Endodermal cell (in vitro differentiated cells): Measurements from ENCODE around the gene PTPRT. TPM values are rescaled to one million over a fixed set of nuclear protein-coding genes. Genes with fewer than 3 reads are reported as not detected.

ENCODE experiments used
- DNase-seq: peaks from one replicate; pipeline ENCODE4 v3.0.0-alpha.2; 2017
- H3K27ac ChIP-seq: 2 replicates; pipeline ENCODE4 v1.5.1; 2013; ENCODE audit warnings: mild to moderate bottlenecking, low read depth, low read length, moderate library complexity
- H3K27me3 ChIP-seq: 2 replicates; pipeline ENCODE4 v1.6.1; 2013; ENCODE audit warnings: mild to moderate bottlenecking, low read length, moderate library complexity; ENCODE audit not compliant: insufficient read depth, control insufficient read depth, poor library complexity, severe bottlenecking
- H3K36me3 ChIP-seq: 2 replicates; pipeline ENCODE4 v1.7.0; 2013; ENCODE audit warnings: mild to moderate bottlenecking, low read length, moderate library complexity; ENCODE audit not compliant: control insufficient read depth, insufficient read depth
- H3K4me1 ChIP-seq: one replicate; pipeline ENCODE4 v1.7.0; 2013; ENCODE audit warnings: low read length; ENCODE audit not compliant: control insufficient read depth, insufficient read depth
- H3K4me3 ChIP-seq: 2 replicates; pipeline ENCODE4 v1.5.1; 2013; ENCODE audit warnings: mild to moderate bottlenecking, low read length, moderate library complexity
- H3K9ac ChIP-seq: 2 replicates; pipeline ENCODE4 v1.6.1; 2013; ENCODE audit warnings: mild to moderate bottlenecking, low read length, moderate library complexity; ENCODE audit not compliant: poor library complexity, severe bottlenecking; ENCODE audit errors: extremely low read depth
- H3K9me3 ChIP-seq: 2 replicates; pipeline ENCODE4 v1.6.1; 2013; ENCODE audit warnings: mild to moderate bottlenecking, low read length, moderate library complexity; ENCODE audit not compliant: control insufficient read depth
- H3K27ac Mint-ChIP-seq: 2 replicates; pipeline ENCODE4 v1.8.0; 2020; ENCODE audit warnings: mixed read lengths
- H3K27me3 Mint-ChIP-seq: 2 replicates; pipeline ENCODE4 v1.8.0; 2021; ENCODE audit warnings: mild to moderate bottlenecking, mixed read lengths; ENCODE audit not compliant: insufficient read depth
- H3K36me3 Mint-ChIP-seq: 2 replicates; pipeline ENCODE4 v1.8.0; 2020; ENCODE audit warnings: low read depth, mixed read lengths
- H3K4me1 Mint-ChIP-seq: 2 replicates; pipeline ENCODE4 v1.8.0; 2020; ENCODE audit warnings: mixed read lengths
- H3K4me3 Mint-ChIP-seq: 2 replicates; pipeline ENCODE4 v1.8.0; 2020; ENCODE audit warnings: mild to moderate bottlenecking, moderate library complexity, mixed read lengths
- H3K9me3 Mint-ChIP-seq: 2 replicates; pipeline ENCODE4 v1.8.0; 2020; ENCODE audit warnings: mild to moderate bottlenecking, mixed read lengths
- CTCF ChIP-seq: fragments of 200-600 bp; sonication (generic); conservative IDR thresholded peaks from 2 replicates; pipeline ENCODE4 v1.5.0; 2021; ENCODE audit warnings: antibody characterized with exemption, mild to moderate bottlenecking
- WGBS, 2 experiments: methylation state at CpG; one replicate each; pipeline versions ENCODE4 v1.1.5 to v1.1.7; 2013; ENCODE audit warnings: missing lambda C conversion rate in 2 of 2, mixed read lengths in 1 of 2; ENCODE audit not compliant: insufficient coverage in 1 of 2, insufficient read length in 1 of 2; 5-methylcytosine and 5-hydroxymethylcytosine counted together
- total RNA-seq, 2 donors: library from RNA; stranded (reverse); fragmentation: NEBNext Ultra II Directional in 1 of 2; extraction: Animal tissue kit (Norgen Biotek cat#: 25700) in 1 of 2; gene quantifications; 2 replicates in 1 of 2; 3 replicates in 1 of 2; pipeline ENCODE4 v1.2.1, GENCODE V29; 2021

The PTPRT gene
- total RNA-seq, 2 donors from 2014 or later: 2.3 to 2.7 TPM

GRCh38 chr20:42628683-42629082, 561.0 kb downstream of the PTPRT start:
- H3K4me1 ChIP-seq: no peaks in the 10 kb centered on the region
- no peaks in the 10 kb centered on the region for H3K27me3 Mint-ChIP-seq
- DNase-seq: no peak
- no peak for TF ChIP-seq CTCF
- H3K4me3 Mint-ChIP-seq: no peak overlapping the region
- no peaks in the 10 kb centered on the region for H3K36me3 ChIP-seq
- peaks cover 2% of the 10 kb centered on the region for H3K9me3 Mint-ChIP-seq
- H3K36me3 Mint-ChIP-seq: no peaks in the 10 kb centered on the region
- H3K27me3 ChIP-seq: no peaks in the 10 kb centered on the region
- no peak overlapping the region for H3K27ac Mint-ChIP-seq
- no peak overlapping the region for H3K4me3 ChIP-seq
- H3K9ac ChIP-seq: no peak overlapping the region
- WGBS, 2 experiments: 91% methylated on average over 1 of the region's 1 CpG; no CpG with 5 or more reads in 1 of the 2 experiments
- H3K9me3 ChIP-seq: no peaks in the 10 kb centered on the region
- H3K4me1 Mint-ChIP-seq: no peaks in the 10 kb centered on the region
- no peak overlapping the region for H3K27ac ChIP-seq

- H3K27me3 Mint-ChIP-seq: peaks cover 16% of the 10 kb centered on the region
- peaks cover 10% of the 10 kb centered on the region for H3K9me3 Mint-ChIP-seq
- H3K36me3 ChIP-seq: no peaks in the 10 kb centered on the region
- no peak overlapping the region for H3K27ac Mint-ChIP-seq
- TF ChIP-seq CTCF: no peak
- no peak overlapping the region for H3K9ac ChIP-seq
- H3K4me1 ChIP-seq: no peaks in the 10 kb centered on the region
- H3K9me3 ChIP-seq: peaks cover 18% of the 10 kb centered on the region
- H3K27me3 ChIP-seq: no peaks in the 10 kb centered on the region
- 91 to 100% methylated on average over 1 to 3 of the region's 3 CpGs for WGBS, 2 experiments
- H3K4me1 Mint-ChIP-seq: no peaks in the 10 kb centered on the region
- no peak for DNase-seq
- H3K4me3 Mint-ChIP-seq: no peak overlapping the region
- no peak overlapping the region for H3K27ac ChIP-seq
- H3K36me3 Mint-ChIP-seq: no peaks in the 10 kb centered on the region
- H3K4me3 ChIP-seq: no peak overlapping the region
These were observed 576.6 kb downstream of the PTPRT start for GRCh38 chr20:42613076-42613475.

GRCh38 chr20:42611889-42612837, 577.5 kb downstream of the PTPRT start:
- no peak for TF ChIP-seq CTCF
- Histone ChIP-seq H3K4me1 (no peaks in the 10 kb centered on the region), H3K9ac (no peak overlapping the region), H3K36me3 (no peaks in the 10 kb centered on the region), H3K4me3 (no peak overlapping the region), H3K27me3 (no peaks in the 10 kb centered on the region), H3K27ac (no peak overlapping the region), H3K9me3 (peaks cover 18% of the 10 kb centered on the region)
- no peaks in the 10 kb centered on the region for H3K4me1 Mint-ChIP-seq
- no peaks in the 10 kb centered on the region for H3K36me3 Mint-ChIP-seq
- H3K27me3 Mint-ChIP-seq: peaks cover 18% of the 10 kb centered on the region
- no peak for DNase-seq
- H3K27ac Mint-ChIP-seq: no peak overlapping the region
- H3K9me3 Mint-ChIP-seq: peaks cover 8% of the 10 kb centered on the region
- 81 to 88% methylated on average over 4 to 7 of the region's 7 CpGs for WGBS, 2 experiments
- no peak overlapping the region for H3K4me3 Mint-ChIP-seq
